GM21786 (cell line): ENCODE results near the gene AAK1.

ENCODE experiments used
- ATAC-seq: cut with Tn5 transposase; IDR thresholded peaks from one replicate; pipeline ENCODE4 v1.9.1; 2021; ENCODE audit not compliant: unreplicated experiment

The AAK1 gene

GRCh38 chr2:69603146-69603743, 40.3 kb downstream of the AAK1 start:
- no peak for ATAC-seq

- ATAC-seq = no peak
Measured at GRCh38 chr2:69601179-69601612, 42.3 kb downstream of the AAK1 start.

- ATAC-seq = no peak
Measured at GRCh38 chr2:69600425-69600824, 43.1 kb downstream of the AAK1 start.

- no peak for ATAC-seq
Measured at GRCh38 chr2:69597843-69598610, 45.5 kb downstream of the AAK1 start.

GRCh38 chr2:69597105-69597504, 46.4 kb downstream of the AAK1 start:
- no peak for ATAC-seq

- no peak for ATAC-seq
Measured at GRCh38 chr2:69594341-69594740, 49.2 kb downstream of the AAK1 start.

GRCh38 chr2:69592511-69592910, 51.0 kb downstream of the AAK1 start:
- ATAC-seq = no peak

GRCh38 chr2:69589973-69590652, 53.4 kb downstream of the AAK1 start:
- ATAC-seq = no peak

GRCh38 chr2:69588945-69589344, 54.6 kb downstream of the AAK1 start:
- no peak for ATAC-seq

GRCh38 chr2:69588403-69588802, 55.1 kb downstream of the AAK1 start:
- ATAC-seq = no peak

- no peak for ATAC-seq
Measured at GRCh38 chr2:69585855-69586555, 57.5 kb downstream of the AAK1 start.

- no peak for ATAC-seq
Measured at GRCh38 chr2:69584127-69584889, 59.2 kb downstream of the AAK1 start.

- ATAC-seq = no peak
Measured at GRCh38 chr2:69583321-69583833, 60.2 kb downstream of the AAK1 start.

GRCh38 chr2:69582582-69583176, 60.9 kb downstream of the AAK1 start:
- ATAC-seq = no peak

GRCh38 chr2:69581774-69582581, 61.6 kb downstream of the AAK1 start:
- no peak for ATAC-seq

- no peak for ATAC-seq
Measured at GRCh38 chr2:69580486-69580885, 63.1 kb downstream of the AAK1 start.

GRCh38 chr2:69579536-69579935, 64.0 kb downstream of the AAK1 start:
- ATAC-seq = no peak

GRCh38 chr2:69578198-69578540, 65.4 kb downstream of the AAK1 start:
- ATAC-seq = no peak

- ATAC-seq = no peak
Measured at GRCh38 chr2:69577467-69578197, 65.9 kb downstream of the AAK1 start.
